WTC11 (cell line): ENCODE measurements around the gene CEP85L. TPM values are rescaled to one million over a fixed set of nuclear protein-coding genes. Genes with fewer than 3 reads are reported as not detected.

Source experiments
- ATAC-seq: fragments of 200-7000 bp; cut with Tn5 transposase; 2 replicates; pipeline ENCODE4 v1.10.0; 2021; ENCODE audit warnings: mild to moderate bottlenecking, moderate library complexity
- CTCF ChIA-PET: fragments of 300-600 bp; sonication (Branson Sonifier 250); formaldehyde crosslinking; loops from one replicate; lab custom pipeline; 2021; ENCODE audit warnings: antibody characterized with exemption; lab: Charles Lee
- POLR2A ChIA-PET: fragments of 350-600 bp; sonication (Branson Sonifier 250); formaldehyde crosslinking; loops from one replicate; lab custom pipeline; 2021; ENCODE audit warnings: antibody characterized with exemption; lab: Charles Lee
- DNase-seq: peaks from one replicate; pipeline ENCODE4 v3.0.0; 2021; ENCODE audit warnings: low spot score
- H3K27ac Mint-ChIP-seq: 2 replicates; pipeline ENCODE4 v1.8.0; 2021; ENCODE audit warnings: mixed read lengths
- H3K27me3 Mint-ChIP-seq: 2 replicates; pipeline ENCODE4 v1.8.0; 2021; ENCODE audit warnings: low read depth, mild to moderate bottlenecking, moderate library complexity, mixed read lengths
- H3K36me3 Mint-ChIP-seq: 2 replicates; pipeline ENCODE4 v1.8.0; 2021; ENCODE audit warnings: mixed read lengths
- H3K4me1 Mint-ChIP-seq: 2 replicates; pipeline ENCODE4 v1.8.0; 2022; ENCODE audit warnings: mixed read lengths
- H3K4me3 Mint-ChIP-seq: 2 replicates; pipeline ENCODE4 v1.8.0; 2021; ENCODE audit warnings: mild to moderate bottlenecking, moderate library complexity, mixed read lengths
- H3K9me3 Mint-ChIP-seq: 2 replicates; pipeline ENCODE4 v1.8.0; 2021; ENCODE audit warnings: mixed read lengths
- ATF1 ChIP-seq: sonication (generic); formaldehyde crosslinking; IDR thresholded peaks from 2 replicates; pipeline ENCODE4 v1.8.1; 2023; ENCODE audit warnings: mild to moderate bottlenecking, moderate library complexity, missing genetic modification reagents
- CREB1 ChIP-seq: sonication (generic); formaldehyde crosslinking; IDR thresholded peaks from 2 replicates; pipeline ENCODE4 v1.8.0; 2023; ENCODE audit warnings: mild to moderate bottlenecking, missing genetic modification reagents
- EMX1 ChIP-seq: fragments of 250-450 bp; sonication (Bioruptor Pico); IDR thresholded peaks from 2 replicates; pipeline ENCODE4 v1.8.0; 2021; ENCODE audit warnings: mild to moderate bottlenecking
- FOXK1 ChIP-seq: sonication (generic); formaldehyde crosslinking; IDR thresholded peaks from 2 replicates; pipeline ENCODE4 v1.8.0; 2022; ENCODE audit warnings: mild to moderate bottlenecking, moderate library complexity, missing genetic modification reagents
- GTF2I ChIP-seq: fragments of 250-450 bp; sonication (Bioruptor Pico); conservative IDR thresholded peaks from 2 replicates; pipeline ENCODE4 v1.4.0; 2021; ENCODE audit warnings: mild to moderate bottlenecking
- NR3C1 ChIP-seq: sonication (generic); formaldehyde crosslinking; conservative IDR thresholded peaks from 2 replicates; pipeline ENCODE4 v1.8.1; 2023; ENCODE audit warnings: low read depth, mild to moderate bottlenecking, missing genetic modification reagents
- RORB ChIP-seq: fragments of 250-450 bp; sonication (Bioruptor Pico); IDR thresholded peaks from 2 replicates; pipeline ENCODE4 v1.9.0; 2021; ENCODE audit warnings: mild to moderate bottlenecking
- ZNF138 ChIP-seq: sonication (generic); formaldehyde crosslinking; conservative IDR thresholded peaks from 2 replicates; pipeline ENCODE4 v1.8.1; 2022; ENCODE audit warnings: mild to moderate bottlenecking, moderate library complexity, missing genetic modification reagents
- total RNA-seq: library from RNA; stranded (reverse); gene quantifications from 3 replicates; pipeline ENCODE4 v1.2.3, GENCODE V29; 2021
- TF ChIP-seq, protein P1 (sequence below): sonication (generic); formaldehyde crosslinking; IDR thresholded peaks from 2 replicates; pipeline ENCODE4 v1.8.1; 2022; ENCODE audit warnings: low read depth, missing genetic modification reagents, borderline replicate concordance
- TF ChIP-seq, protein P2 (sequence below): sonication (generic); formaldehyde crosslinking; IDR thresholded peaks from 2 replicates; pipeline ENCODE4 v1.8.1; 2023; ENCODE audit warnings: mild to moderate bottlenecking, missing genetic modification reagents, borderline replicate concordance
- TF ChIP-seq, protein P3 (sequence below): sonication (generic); formaldehyde crosslinking; IDR thresholded peaks from 2 replicates; pipeline ENCODE4 v1.8.1; 2022; ENCODE audit warnings: mild to moderate bottlenecking, moderate library complexity, missing genetic modification reagents
- TF ChIP-seq, protein P4 (sequence below): sonication (generic); formaldehyde crosslinking; IDR thresholded peaks from 2 replicates; pipeline ENCODE4 v1.8.1; 2022; ENCODE audit warnings: missing genetic modification reagents, borderline replicate concordance
- TF ChIP-seq, protein P5 (sequence below): sonication (generic); formaldehyde crosslinking; IDR thresholded peaks from 2 replicates; pipeline ENCODE4 v1.8.0; 2022; ENCODE audit warnings: mild to moderate bottlenecking, missing genetic modification reagents
- TF ChIP-seq, protein P6 (sequence below): fragments of 200-600 bp; IDR thresholded peaks from 2 replicates; pipeline ENCODE4 v1.8.0; 2022; ENCODE audit warnings: antibody characterized with exemption
- TF ChIP-seq, protein P7 (sequence below): sonication (generic); formaldehyde crosslinking; IDR thresholded peaks from 2 replicates; pipeline ENCODE4 v1.8.1; 2023; ENCODE audit warnings: mild to moderate bottlenecking, missing genetic modification reagents
- TF ChIP-seq, protein P8 (sequence below): sonication (generic); formaldehyde crosslinking; IDR thresholded peaks from 2 replicates; pipeline ENCODE4 v1.8.1; 2023; ENCODE audit warnings: mild to moderate bottlenecking, moderate library complexity, missing genetic modification reagents

Gene CEP85L
- total RNA-seq, 1 experiment from 2014 or later, result 32.5 TPM

DNA sequence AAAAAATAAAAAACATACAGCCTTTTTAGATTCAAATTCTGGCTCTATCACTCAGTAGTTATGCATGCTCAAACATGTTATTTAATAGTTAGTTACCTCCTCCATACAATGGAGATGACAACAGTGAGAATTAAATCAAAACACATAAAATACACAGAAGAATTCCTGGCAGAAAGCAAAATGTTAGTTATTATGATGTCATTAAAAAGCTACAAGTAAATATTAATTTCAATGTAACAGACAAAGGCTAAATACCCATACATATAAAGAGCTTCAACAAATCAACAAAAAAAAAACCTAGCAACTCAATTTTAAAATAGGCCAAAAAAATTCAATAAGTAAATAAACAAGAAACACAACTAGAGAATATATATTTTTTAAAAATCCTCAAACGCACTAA lies 81.9 kb downstream of the CEP85L start (continued):
- TF ChIP-seq, protein P1, sequence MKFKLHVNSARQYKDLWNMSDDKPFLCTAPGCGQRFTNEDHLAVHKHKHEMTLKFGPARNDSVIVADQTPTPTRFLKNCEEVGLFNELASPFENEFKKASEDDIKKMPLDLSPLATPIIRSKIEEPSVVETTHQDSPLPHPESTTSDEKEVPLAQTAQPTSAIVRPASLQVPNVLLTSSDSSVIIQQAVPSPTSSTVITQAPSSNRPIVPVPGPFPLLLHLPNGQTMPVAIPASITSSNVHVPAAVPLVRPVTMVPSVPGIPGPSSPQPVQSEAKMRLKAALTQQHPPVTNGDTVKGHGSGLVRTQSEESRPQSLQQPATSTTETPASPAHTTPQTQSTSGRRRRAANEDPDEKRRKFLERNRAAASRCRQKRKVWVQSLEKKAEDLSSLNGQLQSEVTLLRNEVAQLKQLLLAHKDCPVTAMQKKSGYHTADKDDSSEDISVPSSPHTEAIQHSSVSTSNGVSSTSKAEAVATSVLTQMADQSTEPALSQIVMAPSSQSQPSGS (CRISPR knock-in tag), result no peak
- TF ChIP-seq EMX1 (no peak), ZNF138 (CRISPR knock-in tag) (no peak)

DNA sequence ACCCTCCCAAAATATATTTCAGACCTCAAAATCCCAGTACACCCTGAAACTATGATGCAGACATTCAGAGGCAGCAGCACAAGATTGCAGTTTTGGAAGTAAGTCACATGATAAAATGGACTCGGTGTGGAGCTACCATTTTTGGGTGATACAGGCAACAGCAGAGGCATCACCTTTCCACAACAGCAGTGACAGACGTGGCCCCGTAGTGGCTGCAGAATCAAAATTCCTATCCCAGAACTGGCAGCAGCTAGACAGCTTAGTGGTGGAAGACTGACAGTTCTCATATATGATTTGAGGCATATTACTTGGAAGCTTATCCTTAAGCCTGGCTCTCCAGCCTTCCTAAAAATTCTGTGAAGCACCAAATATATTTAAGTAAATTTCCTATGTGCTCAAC lies 83.4 kb downstream of the CEP85L start:
- Mint-ChIP-seq H3K4me3 (no peak overlapping the region), H3K9me3 (peaks cover under 1% of the 10 kb centered on the region), H3K36me3 (peaks cover under 1% of the 10 kb centered on the region), H3K4me1 (peaks cover 11% of the 10 kb centered on the region), H3K27me3 (no peaks in the 10 kb centered on the region), H3K27ac (no peak overlapping the region)
- ChIA-PET POLR2A (no interaction called here), CTCF (interaction anchor here (0.6 to 1.1 kb wide), 2 partner anchors 13 to 189 kb away, joined by 4 read pairs; no protein-coding TSS in a partner anchor)
- no peak for DNase-seq
- ATAC-seq, result no peak
- TF ChIP-seq, protein P2, sequence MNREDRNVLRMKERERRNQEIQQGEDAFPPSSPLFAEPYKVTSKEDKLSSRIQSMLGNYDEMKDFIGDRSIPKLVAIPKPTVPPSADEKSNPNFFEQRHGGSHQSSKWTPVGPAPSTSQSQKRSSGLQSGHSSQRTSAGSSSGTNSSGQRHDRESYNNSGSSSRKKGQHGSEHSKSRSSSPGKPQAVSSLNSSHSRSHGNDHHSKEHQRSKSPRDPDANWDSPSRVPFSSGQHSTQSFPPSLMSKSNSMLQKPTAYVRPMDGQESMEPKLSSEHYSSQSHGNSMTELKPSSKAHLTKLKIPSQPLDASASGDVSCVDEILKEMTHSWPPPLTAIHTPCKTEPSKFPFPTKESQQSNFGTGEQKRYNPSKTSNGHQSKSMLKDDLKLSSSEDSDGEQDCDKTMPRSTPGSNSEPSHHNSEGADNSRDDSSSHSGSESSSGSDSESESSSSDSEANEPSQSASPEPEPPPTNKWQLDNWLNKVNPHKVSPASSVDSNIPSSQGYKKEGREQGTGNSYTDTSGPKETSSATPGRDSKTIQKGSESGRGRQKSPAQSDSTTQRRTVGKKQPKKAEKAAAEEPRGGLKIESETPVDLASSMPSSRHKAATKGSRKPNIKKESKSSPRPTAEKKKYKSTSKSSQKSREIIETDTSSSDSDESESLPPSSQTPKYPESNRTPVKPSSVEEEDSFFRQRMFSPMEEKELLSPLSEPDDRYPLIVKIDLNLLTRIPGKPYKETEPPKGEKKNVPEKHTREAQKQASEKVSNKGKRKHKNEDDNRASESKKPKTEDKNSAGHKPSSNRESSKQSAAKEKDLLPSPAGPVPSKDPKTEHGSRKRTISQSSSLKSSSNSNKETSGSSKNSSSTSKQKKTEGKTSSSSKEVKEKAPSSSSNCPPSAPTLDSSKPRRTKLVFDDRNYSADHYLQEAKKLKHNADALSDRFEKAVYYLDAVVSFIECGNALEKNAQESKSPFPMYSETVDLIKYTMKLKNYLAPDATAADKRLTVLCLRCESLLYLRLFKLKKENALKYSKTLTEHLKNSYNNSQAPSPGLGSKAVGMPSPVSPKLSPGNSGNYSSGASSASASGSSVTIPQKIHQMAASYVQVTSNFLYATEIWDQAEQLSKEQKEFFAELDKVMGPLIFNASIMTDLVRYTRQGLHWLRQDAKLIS, result no peak
- TF ChIP-seq, protein P3, sequence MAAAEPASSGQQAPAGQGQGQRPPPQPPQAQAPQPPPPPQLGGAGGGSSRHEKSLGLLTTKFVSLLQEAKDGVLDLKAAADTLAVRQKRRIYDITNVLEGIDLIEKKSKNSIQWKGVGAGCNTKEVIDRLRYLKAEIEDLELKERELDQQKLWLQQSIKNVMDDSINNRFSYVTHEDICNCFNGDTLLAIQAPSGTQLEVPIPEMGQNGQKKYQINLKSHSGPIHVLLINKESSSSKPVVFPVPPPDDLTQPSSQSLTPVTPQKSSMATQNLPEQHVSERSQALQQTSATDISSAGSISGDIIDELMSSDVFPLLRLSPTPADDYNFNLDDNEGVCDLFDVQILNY, result no peak
- no peak for TF ChIP-seq FOXK1 (CRISPR knock-in tag)
- TF ChIP-seq, protein P4, sequence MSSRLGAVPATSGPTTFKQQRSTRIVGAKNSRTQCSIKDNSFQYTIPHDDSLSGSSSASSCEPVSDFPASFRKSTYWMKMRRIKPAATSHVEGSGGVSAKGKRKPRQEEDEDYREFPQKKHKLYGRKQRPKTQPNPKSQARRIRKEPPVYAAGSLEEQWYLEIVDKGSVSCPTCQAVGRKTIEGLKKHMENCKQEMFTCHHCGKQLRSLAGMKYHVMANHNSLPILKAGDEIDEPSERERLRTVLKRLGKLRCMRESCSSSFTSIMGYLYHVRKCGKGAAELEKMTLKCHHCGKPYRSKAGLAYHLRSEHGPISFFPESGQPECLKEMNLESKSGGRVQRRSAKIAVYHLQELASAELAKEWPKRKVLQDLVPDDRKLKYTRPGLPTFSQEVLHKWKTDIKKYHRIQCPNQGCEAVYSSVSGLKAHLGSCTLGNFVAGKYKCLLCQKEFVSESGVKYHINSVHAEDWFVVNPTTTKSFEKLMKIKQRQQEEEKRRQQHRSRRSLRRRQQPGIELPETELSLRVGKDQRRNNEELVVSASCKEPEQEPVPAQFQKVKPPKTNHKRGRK (CRISPR knock-in tag), result no peak
- TF ChIP-seq, protein P1 (CRISPR knock-in tag), result no peak
- TF ChIP-seq, protein P5, sequence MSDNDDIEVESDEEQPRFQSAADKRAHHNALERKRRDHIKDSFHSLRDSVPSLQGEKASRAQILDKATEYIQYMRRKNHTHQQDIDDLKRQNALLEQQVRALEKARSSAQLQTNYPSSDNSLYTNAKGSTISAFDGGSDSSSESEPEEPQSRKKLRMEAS, result no peak
- TF ChIP-seq CREB1 (CRISPR knock-in tag), result no peak

DNA sequence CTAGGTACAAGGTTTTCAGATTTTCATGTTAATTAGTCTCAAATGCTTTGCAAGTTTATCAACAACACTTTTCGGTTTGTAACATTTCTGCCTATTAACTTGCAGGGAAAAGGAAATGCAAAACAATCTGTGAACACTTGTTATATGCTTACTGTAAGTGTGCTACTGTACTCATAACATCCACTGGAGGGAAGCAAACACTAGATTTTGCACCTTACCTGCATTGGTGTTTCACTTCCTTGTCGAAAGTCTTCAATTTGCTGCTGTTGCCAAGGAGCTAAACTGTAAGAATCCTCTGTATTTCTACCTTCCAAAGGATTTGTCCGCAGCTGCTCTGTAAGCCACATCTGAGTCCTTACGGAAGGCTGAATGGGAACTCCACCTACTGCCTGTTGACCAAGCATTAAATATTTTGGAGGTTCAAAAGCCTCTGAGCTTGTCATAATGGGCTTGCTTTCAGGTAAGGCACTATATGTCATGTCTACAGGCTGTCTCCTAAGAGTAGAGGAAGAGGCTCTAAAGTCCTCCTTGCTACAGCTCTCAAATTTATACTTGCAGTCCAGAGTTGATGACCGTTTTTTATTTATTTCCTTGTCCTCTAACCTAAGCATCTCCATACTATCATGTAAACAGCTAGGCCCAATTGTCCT lies 86.0 kb downstream of the CEP85L start:
- DNase-seq (no peak), ATAC-seq (peak; percentile 89)
- TF ChIP-seq, protein P6, sequence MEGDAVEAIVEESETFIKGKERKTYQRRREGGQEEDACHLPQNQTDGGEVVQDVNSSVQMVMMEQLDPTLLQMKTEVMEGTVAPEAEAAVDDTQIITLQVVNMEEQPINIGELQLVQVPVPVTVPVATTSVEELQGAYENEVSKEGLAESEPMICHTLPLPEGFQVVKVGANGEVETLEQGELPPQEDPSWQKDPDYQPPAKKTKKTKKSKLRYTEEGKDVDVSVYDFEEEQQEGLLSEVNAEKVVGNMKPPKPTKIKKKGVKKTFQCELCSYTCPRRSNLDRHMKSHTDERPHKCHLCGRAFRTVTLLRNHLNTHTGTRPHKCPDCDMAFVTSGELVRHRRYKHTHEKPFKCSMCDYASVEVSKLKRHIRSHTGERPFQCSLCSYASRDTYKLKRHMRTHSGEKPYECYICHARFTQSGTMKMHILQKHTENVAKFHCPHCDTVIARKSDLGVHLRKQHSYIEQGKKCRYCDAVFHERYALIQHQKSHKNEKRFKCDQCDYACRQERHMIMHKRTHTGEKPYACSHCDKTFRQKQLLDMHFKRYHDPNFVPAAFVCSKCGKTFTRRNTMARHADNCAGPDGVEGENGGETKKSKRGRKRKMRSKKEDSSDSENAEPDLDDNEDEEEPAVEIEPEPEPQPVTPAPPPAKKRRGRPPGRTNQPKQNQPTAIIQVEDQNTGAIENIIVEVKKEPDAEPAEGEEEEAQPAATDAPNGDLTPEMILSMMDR, result no peak
- TF ChIP-seq, protein P7, sequence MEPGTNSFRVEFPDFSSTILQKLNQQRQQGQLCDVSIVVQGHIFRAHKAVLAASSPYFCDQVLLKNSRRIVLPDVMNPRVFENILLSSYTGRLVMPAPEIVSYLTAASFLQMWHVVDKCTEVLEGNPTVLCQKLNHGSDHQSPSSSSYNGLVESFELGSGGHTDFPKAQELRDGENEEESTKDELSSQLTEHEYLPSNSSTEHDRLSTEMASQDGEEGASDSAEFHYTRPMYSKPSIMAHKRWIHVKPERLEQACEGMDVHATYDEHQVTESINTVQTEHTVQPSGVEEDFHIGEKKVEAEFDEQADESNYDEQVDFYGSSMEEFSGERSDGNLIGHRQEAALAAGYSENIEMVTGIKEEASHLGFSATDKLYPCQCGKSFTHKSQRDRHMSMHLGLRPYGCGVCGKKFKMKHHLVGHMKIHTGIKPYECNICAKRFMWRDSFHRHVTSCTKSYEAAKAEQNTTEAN (CRISPR knock-in tag), result no peak
- TF ChIP-seq, protein P8, sequence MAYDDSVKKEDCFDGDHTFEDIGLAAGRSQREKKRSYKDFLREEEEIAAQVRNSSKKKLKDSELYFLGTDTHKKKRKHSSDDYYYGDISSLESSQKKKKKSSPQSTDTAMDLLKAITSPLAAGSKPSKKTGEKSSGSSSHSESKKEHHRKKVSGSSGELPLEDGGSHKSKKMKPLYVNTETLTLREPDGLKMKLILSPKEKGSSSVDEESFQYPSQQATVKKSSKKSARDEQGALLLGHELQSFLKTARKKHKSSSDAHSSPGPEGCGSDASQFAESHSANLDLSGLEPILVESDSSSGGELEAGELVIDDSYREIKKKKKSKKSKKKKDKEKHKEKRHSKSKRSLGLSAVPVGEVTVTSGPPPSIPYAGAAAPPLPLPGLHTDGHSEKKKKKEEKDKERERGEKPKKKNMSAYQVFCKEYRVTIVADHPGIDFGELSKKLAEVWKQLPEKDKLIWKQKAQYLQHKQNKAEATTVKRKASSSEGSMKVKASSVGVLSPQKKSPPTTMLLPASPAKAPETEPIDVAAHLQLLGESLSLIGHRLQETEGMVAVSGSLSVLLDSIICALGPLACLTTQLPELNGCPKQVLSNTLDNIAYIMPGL (CRISPR knock-in tag), result no peak
- TF ChIP-seq CREB1 (CRISPR knock-in tag) (no peak), NR3C1 (CRISPR knock-in tag) (no peak), ATF1 (CRISPR knock-in tag) (no peak), ZNF138 (CRISPR knock-in tag) (no peak), RORB (CRISPR knock-in tag) (no peak), EMX1 (no peak), GTF2I (CRISPR knock-in tag) (no peak)
- ChIA-PET POLR2A (no interaction called here), CTCF (interaction anchor here (0.6 to 1.4 kb wide), 21 partner anchors 9 to 725 kb away, joined by 3 to 19 read pairs (median 3); no protein-coding TSS in a partner anchor)
- H3K27me3 Mint-ChIP-seq, result no peaks in the 10 kb centered on the region
- H3K27ac Mint-ChIP-seq, result peak overlapping the region; percentile 0; the same call in 1 of the 2 replicates
- H3K4me3 Mint-ChIP-seq, result no peak overlapping the region
- H3K4me1 Mint-ChIP-seq, result peaks cover 11% of the 10 kb centered on the region
- no peaks in the 10 kb centered on the region for H3K9me3 Mint-ChIP-seq
- H3K36me3 Mint-ChIP-seq, result no peaks in the 10 kb centered on the region
